ENCODE data around the gene SECTM1.
"Not testable (repeated sequence)": the region's sequence is repeated elsewhere in the genome, so short reads cannot be mapped to it uniquely, and the experiment has no call there.

DNA sequence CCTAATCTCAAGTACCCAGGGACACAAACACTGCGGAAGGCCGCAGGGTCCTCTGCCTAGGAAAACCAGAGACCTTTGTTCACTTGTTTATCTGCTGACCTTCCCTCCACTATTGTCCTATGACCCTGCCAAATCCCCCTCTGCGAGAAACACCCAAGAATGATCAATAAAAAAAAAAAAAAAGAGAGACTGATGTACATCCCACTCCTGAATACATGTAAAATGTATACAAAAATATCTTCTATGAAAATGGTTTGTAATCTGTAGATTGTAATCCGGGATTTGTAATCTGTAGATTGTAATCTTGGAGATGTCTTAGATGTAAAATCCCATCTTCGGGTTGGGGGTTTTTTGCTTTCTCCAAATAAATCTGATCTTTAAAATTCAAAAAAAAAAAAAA, 43.7 kb upstream of the SECTM1 start:
- TF ChIP-seq, protein P1, sequence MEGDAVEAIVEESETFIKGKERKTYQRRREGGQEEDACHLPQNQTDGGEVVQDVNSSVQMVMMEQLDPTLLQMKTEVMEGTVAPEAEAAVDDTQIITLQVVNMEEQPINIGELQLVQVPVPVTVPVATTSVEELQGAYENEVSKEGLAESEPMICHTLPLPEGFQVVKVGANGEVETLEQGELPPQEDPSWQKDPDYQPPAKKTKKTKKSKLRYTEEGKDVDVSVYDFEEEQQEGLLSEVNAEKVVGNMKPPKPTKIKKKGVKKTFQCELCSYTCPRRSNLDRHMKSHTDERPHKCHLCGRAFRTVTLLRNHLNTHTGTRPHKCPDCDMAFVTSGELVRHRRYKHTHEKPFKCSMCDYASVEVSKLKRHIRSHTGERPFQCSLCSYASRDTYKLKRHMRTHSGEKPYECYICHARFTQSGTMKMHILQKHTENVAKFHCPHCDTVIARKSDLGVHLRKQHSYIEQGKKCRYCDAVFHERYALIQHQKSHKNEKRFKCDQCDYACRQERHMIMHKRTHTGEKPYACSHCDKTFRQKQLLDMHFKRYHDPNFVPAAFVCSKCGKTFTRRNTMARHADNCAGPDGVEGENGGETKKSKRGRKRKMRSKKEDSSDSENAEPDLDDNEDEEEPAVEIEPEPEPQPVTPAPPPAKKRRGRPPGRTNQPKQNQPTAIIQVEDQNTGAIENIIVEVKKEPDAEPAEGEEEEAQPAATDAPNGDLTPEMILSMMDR (IDR thresholded peaks at IDR 0.05 in 4 of 5, conservative IDR thresholded peaks at IDR 0.05 in 1 of 5), result not testable (repeated sequence)
- not testable (repeated sequence) for TF ChIP-seq POLR2A (IDR thresholded peaks at IDR 0.05)

All from gastrocnemius medialis (tissue), 4 donors.